ENCODE results near the gene HCLS1. TPM values are rescaled to one million over a fixed set of nuclear protein-coding genes. Genes with fewer than 3 reads are reported as not detected.

HCLS1 gene
- total RNA-seq, 1 donor from 2014 or later, result 1.6 TPM

GRCh38 chr3:121698901-121699300 lies 38.2 kb upstream of the HCLS1 start:
- Histone ChIP-seq H3K27me3 (ENCODE audit: insufficient read depth, low read length) (no peaks in the 10 kb centered on the region), H3K4me3 (ENCODE audit: insufficient read depth, low read depth, low read length) (no peak overlapping the region), H3K9ac (ENCODE audit: low read length) (no peak overlapping the region), H4K20me1 (ENCODE audit: insufficient read depth, low read length) (no peaks in the 10 kb centered on the region), H3K36me3 (ENCODE audit: insufficient read depth, low read length) (peaks cover 28% of the 10 kb centered on the region), H3K4me1 (ENCODE audit: insufficient read depth, low read length) (no peaks in the 10 kb centered on the region), H2AFZ (ENCODE audit: low read depth, low read length) (no peak overlapping the region), H3K9me3 (ENCODE audit: insufficient read depth, low read depth, low read length) (no peaks in the 10 kb centered on the region), H3K27ac (ENCODE audit: low read depth, low read length) (no peak overlapping the region), H3K4me2 (ENCODE audit: low read length) (no peak overlapping the region), H3K79me2 (ENCODE audit: insufficient read depth, low read length) (no peaks in the 10 kb centered on the region)
- no peak overlapping the region for H3K4me3 Mint-ChIP-seq (ENCODE audit: unreplicated experiment)
- DNase-seq (ENCODE audit: low read depth) (no peak), FAIRE-seq (no peak)
- no peak overlapping the region for H3K27ac Mint-ChIP-seq (ENCODE audit: unreplicated experiment)
- peaks cover 22% of the 10 kb centered on the region for H3K36me3 Mint-ChIP-seq (ENCODE audit: low read depth, unreplicated experiment)
- no peaks in the 10 kb centered on the region for H3K9me3 Mint-ChIP-seq (ENCODE audit: unreplicated experiment)
- H3K4me1 Mint-ChIP-seq (ENCODE audit: low read depth, unreplicated experiment), result peaks cover 3% of the 10 kb centered on the region
- TF ChIP-seq CTCF (IDR thresholded peaks at IDR 0.05; ENCODE audit: insufficient read depth, low read depth, low read length), result no peak
- no peak for TF ChIP-seq EZH2 (IDR thresholded peaks at IDR 0.05; ENCODE audit: insufficient read depth, low read length)
- H3K27me3 Mint-ChIP-seq (ENCODE audit: low read depth, unreplicated experiment), result no peaks in the 10 kb centered on the region

DNA sequence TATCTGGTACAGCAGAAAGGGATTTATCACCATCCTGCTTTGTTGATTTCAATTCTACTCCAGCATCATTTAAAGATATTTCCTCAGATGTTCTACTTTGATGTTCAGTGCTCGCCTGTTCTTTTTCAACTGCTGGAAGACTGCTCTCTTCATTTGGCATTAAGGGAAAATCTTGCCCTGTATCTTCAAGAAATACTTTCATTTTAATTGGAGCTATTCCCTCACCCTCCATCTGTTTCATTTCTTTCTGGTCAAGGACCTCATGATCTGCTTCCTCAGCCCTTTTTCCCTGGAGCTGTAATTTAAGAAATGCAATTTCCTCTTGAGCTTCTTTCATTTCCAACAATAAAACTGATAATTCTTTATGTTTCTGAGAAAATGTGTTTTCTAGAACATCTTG lies 37.8 kb upstream of the HCLS1 start:
- Histone ChIP-seq H3K27ac (ENCODE audit: low read depth, low read length) (no peak overlapping the region), H3K9ac (ENCODE audit: low read length) (no peak overlapping the region), H3K27me3 (ENCODE audit: insufficient read depth, low read length) (no peaks in the 10 kb centered on the region), H4K20me1 (ENCODE audit: insufficient read depth, low read length) (no peaks in the 10 kb centered on the region), H3K9me3 (ENCODE audit: insufficient read depth, low read depth, low read length) (no peaks in the 10 kb centered on the region), H3K36me3 (ENCODE audit: insufficient read depth, low read length) (peaks cover 30% of the 10 kb centered on the region), H2AFZ (ENCODE audit: low read depth, low read length) (no peak overlapping the region), H3K79me2 (ENCODE audit: insufficient read depth, low read length) (no peaks in the 10 kb centered on the region), H3K4me1 (ENCODE audit: insufficient read depth, low read length) (no peaks in the 10 kb centered on the region), H3K4me2 (ENCODE audit: low read length) (no peak overlapping the region), H3K4me3 (ENCODE audit: insufficient read depth, low read depth, low read length) (no peak overlapping the region)
- DNase-seq (ENCODE audit: low read depth) (no peak), FAIRE-seq (no peak)
- TF ChIP-seq CTCF (IDR thresholded peaks at IDR 0.05; ENCODE audit: insufficient read depth, low read depth, low read length), result no peak
- no peak for TF ChIP-seq EZH2 (IDR thresholded peaks at IDR 0.05; ENCODE audit: insufficient read depth, low read length)
- Mint-ChIP-seq H3K27me3 (ENCODE audit: low read depth, unreplicated experiment) (no peaks in the 10 kb centered on the region), H3K4me1 (ENCODE audit: low read depth, unreplicated experiment) (peaks cover 3% of the 10 kb centered on the region), H3K9me3 (ENCODE audit: unreplicated experiment) (no peaks in the 10 kb centered on the region), H3K36me3 (ENCODE audit: low read depth, unreplicated experiment) (peaks cover 20% of the 10 kb centered on the region), H3K4me3 (ENCODE audit: unreplicated experiment) (no peak overlapping the region), H3K27ac (ENCODE audit: unreplicated experiment) (no peak overlapping the region)

GRCh38 chr3:121696186-121696585 lies 35.5 kb upstream of the HCLS1 start:
- no peaks in the 10 kb centered on the region for H3K4me1 Mint-ChIP-seq (ENCODE audit: low read depth, unreplicated experiment)
- FAIRE-seq (no peak), DNase-seq (ENCODE audit: low read depth) (no peak)
- no peaks in the 10 kb centered on the region for H3K27me3 Mint-ChIP-seq (ENCODE audit: low read depth, unreplicated experiment)
- H3K27ac Mint-ChIP-seq (ENCODE audit: unreplicated experiment), result no peak overlapping the region
- H3K4me3 ChIP-seq (ENCODE audit: insufficient read depth, low read depth, low read length), result no peak overlapping the region
- no peak for TF ChIP-seq EZH2 (IDR thresholded peaks at IDR 0.05; ENCODE audit: insufficient read depth, low read length)
- TF ChIP-seq CTCF (IDR thresholded peaks at IDR 0.05; ENCODE audit: insufficient read depth, low read depth, low read length), result no peak
- no peak overlapping the region for H3K27ac ChIP-seq (ENCODE audit: low read depth, low read length)
- H3K9me3 Mint-ChIP-seq (ENCODE audit: unreplicated experiment), result no peaks in the 10 kb centered on the region
- H3K9me3 ChIP-seq (ENCODE audit: insufficient read depth, low read depth, low read length), result no peaks in the 10 kb centered on the region
- no peaks in the 10 kb centered on the region for H3K27me3 ChIP-seq (ENCODE audit: insufficient read depth, low read length)
- peaks cover 30% of the 10 kb centered on the region for H3K36me3 Mint-ChIP-seq (ENCODE audit: low read depth, unreplicated experiment)
- no peaks in the 10 kb centered on the region for H4K20me1 ChIP-seq (ENCODE audit: insufficient read depth, low read length)
- no peak overlapping the region for H3K4me2 ChIP-seq (ENCODE audit: low read length)
- no peaks in the 10 kb centered on the region for H3K4me1 ChIP-seq (ENCODE audit: insufficient read depth, low read length)
- no peak overlapping the region for H3K4me3 Mint-ChIP-seq (ENCODE audit: unreplicated experiment)
- peaks cover 38% of the 10 kb centered on the region for H3K36me3 ChIP-seq (ENCODE audit: insufficient read depth, low read length)
- no peak overlapping the region for H2AFZ ChIP-seq (ENCODE audit: low read depth, low read length)
- no peaks in the 10 kb centered on the region for H3K79me2 ChIP-seq (ENCODE audit: insufficient read depth, low read length)
- H3K9ac ChIP-seq (ENCODE audit: low read length), result no peak overlapping the region

Data from astrocyte (in vitro differentiated cells and primary cell).